D721Med (cell line): ENCODE measurements around the gene FAM111B.
"Not testable (repeated sequence)": the region's sequence is repeated elsewhere in the genome, so short reads cannot be mapped to it uniquely, and the experiment has no call there.

Experiments
- DNase-seq: peaks from one replicate; pipeline ENCODE4 v3.0.0; 2011; ENCODE audit warnings: low spot score; ENCODE audit not compliant: insufficient read length
- FAIRE-seq: peaks from 2 replicates; lab custom pipeline; 2011; peaks lifted over from hg19 to GRCh38; lab: Jason Lieb, UNC
- CTCF ChIP-seq: IDR thresholded peaks from 2 replicates; pipeline ENCODE4 v1.5.1; 2012; ENCODE audit warnings: mild to moderate bottlenecking, control low read depth; ENCODE audit not compliant: insufficient read depth; ENCODE audit errors: missing control alignments

FAM111B gene

GRCh38 chr11:59106363-59107336 is at the start of gene FAM111B:
Gene FAM111B (plus strand): TSS chr11:59107237. CDS start chr11:59109626, 2,389 bp downstream.
- TF ChIP-seq CTCF, result no peak
- DNase-seq (peak; percentile 51), FAIRE-seq (no peak)

GRCh38 chr11:59058120-59059033 is 48.7 kb upstream of the FAM111B start:
- TF ChIP-seq CTCF, result peak; percentile 75
- DNase-seq, result peak; percentile 23
- not testable (repeated sequence) for FAIRE-seq

GRCh38 chr11:59060096-59060495 is 46.9 kb upstream of the FAM111B start:
- not testable (repeated sequence) for FAIRE-seq, DNase-seq

GRCh38 chr11:59062602-59063529 is 44.2 kb upstream of the FAM111B start:
- no peak for FAIRE-seq
- TF ChIP-seq CTCF, result no peak
- no peak for DNase-seq

- not testable (repeated sequence) for FAIRE-seq, DNase-seq
Observed at GRCh38 chr11:59063996-59064727, 42.9 kb upstream of the FAM111B start.

- TF ChIP-seq CTCF, result no peak
- FAIRE-seq (no peak), DNase-seq (no peak)
Observed at GRCh38 chr11:59069087-59069486, 38.0 kb upstream of the FAM111B start.
